ENCODE results near the gene FBXL15. TPM values are rescaled to one million over a fixed set of nuclear protein-coding genes. Genes with fewer than 3 reads are reported as not detected.

The FBXL15 gene
- polyA plus RNA-seq, 3 donors from 2014 or later, result 39.5 to 43.9 (median 39.7) TPM

- Mint-ChIP-seq H3K4me3 (peak overlapping the region; percentile 91 to 96 (median 91)), H3K4me1 (peaks cover 62 to 70% of the 10 kb centered on the region in 2 donors), H3K36me3 (peaks cover 0 to 5% (median 0%) of the 10 kb centered on the region in 3 donors), H3K9me3 (no peaks in the 10 kb centered on the region), H3K27ac (peak overlapping the region; percentile 59 to 94 (median 83)), H3K27me3 (ENCODE audit: low read depth in 3 of 3) (peaks cover 5 to 15% (median 14%) of the 10 kb centered on the region in 3 donors)
- no peak for DNase-seq
Observed at GRCh38 chr10:102433619-102434046, 13.0 kb downstream of the FBXL15 start.

DNA sequence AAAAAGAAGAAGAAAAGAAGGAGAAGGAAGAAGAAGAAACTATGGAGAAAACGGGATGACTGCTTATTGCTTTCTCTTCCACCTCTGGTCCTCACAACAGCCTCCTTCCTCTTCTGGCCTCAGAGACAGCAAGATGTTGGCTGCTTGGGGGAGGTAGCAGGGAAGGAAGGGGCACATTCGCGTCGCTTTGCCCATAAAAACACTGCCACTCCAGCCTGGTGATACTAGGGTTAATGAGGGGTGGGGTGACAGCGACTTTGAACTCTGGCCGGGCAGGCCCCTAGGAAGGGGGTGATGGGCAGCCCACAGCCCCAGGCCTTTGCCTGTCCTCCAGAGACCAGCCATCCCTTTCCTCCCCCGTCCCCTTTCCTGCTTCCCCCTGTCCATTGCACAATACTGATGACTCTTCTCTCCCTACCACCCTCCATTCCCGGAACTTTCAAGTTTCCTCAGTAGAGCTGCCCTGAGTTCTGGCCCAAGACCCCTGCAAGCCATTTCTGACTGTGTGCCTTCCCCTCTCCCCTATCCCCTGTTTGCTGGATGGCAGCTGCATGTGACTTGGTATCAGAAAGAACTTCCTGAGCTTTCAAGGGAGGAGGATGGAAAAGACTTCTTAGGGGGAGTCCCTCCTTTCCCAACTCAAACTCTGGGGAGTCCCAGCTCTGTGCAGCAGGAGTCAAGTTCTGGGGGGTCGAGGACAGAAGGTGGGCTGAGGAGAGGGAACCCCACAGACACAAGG is 13.9 kb downstream of the FBXL15 start:
- Mint-ChIP-seq H3K27me3 (ENCODE audit: low read depth in 3 of 3) (peaks cover 5 to 15% (median 14%) of the 10 kb centered on the region in 3 donors), H3K4me1 (peaks cover 62 to 70% of the 10 kb centered on the region in 2 donors), H3K9me3 (no peaks in the 10 kb centered on the region), H3K27ac (peak overlapping the region; percentile 88 to 94 (median 90)), H3K4me3 (peak overlapping the region; percentile 74 to 93 (median 91)), H3K36me3 (peaks cover 0 to 5% (median 0%) of the 10 kb centered on the region in 3 donors)
- DNase-seq, result no peak

- H3K27me3 Mint-ChIP-seq (ENCODE audit: low read depth in 3 of 3), result peaks cover 5 to 15% (median 14%) of the 10 kb centered on the region in 3 donors
- peak overlapping the region; percentile 74 to 93 (median 91) for H3K4me3 Mint-ChIP-seq
- peaks cover 0 to 5% (median 0%) of the 10 kb centered on the region in 3 donors for H3K36me3 Mint-ChIP-seq
- DNase-seq, result no peak
- peak overlapping the region; percentile 88 to 94 (median 90) for H3K27ac Mint-ChIP-seq
- peaks cover 62 to 70% of the 10 kb centered on the region in 2 donors for H3K4me1 Mint-ChIP-seq
- no peaks in the 10 kb centered on the region for H3K9me3 Mint-ChIP-seq
Observed at GRCh38 chr10:102435133-102435497, 14.5 kb downstream of the FBXL15 start.

DNA sequence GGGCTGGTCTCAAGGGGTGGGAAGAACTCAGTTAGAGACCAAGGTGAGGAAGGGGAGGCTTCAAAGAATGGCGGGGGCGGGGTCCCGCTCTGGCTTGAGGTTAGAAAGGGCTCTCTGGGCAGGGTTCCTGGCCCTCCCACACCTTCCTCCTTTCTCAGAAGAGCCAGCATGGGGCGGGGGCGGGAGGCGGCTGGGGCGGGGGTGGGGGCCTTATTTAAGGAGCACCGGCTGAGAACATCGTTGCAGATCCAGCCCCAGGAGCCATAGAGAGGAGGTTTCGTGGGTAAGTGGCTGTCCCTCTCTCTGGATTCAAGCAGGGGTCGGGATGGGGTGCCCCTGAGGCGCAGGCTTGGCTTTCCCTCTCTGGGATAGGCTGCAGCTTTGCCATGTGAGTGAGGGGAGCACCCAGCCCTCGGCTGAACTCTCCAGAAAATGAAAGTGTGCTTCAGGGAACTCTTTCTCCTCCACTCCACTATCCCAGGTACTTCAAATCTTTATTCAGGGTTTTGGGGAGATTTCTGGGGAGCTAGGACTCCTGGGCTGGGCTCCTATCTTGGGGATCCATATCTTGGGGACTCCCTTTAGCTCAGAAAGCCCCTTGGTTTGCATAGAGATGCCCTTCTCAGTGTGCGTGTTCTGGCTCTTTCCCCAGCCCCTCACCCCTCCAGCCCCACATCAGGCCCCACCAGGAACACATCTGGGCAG is 15.0 kb downstream of the FBXL15 start:
- H3K9me3 Mint-ChIP-seq, result no peaks in the 10 kb centered on the region
- peaks cover 5 to 15% (median 14%) of the 10 kb centered on the region in 3 donors for H3K27me3 Mint-ChIP-seq (ENCODE audit: low read depth in 3 of 3)
- DNase-seq, result peak in 2 of 3 donors; percentile 16 to 20
- H3K4me3 Mint-ChIP-seq, result peak overlapping the region; percentile 74 to 93 (median 91)
- peaks cover 0 to 5% (median 0%) of the 10 kb centered on the region in 3 donors for H3K36me3 Mint-ChIP-seq
- peak overlapping the region; percentile 88 to 94 (median 90) for H3K27ac Mint-ChIP-seq
- peaks cover 62 to 70% of the 10 kb centered on the region in 2 donors for H3K4me1 Mint-ChIP-seq

- peak overlapping the region; percentile 74 to 93 (median 91) for H3K4me3 Mint-ChIP-seq
- H3K9me3 Mint-ChIP-seq, result no peaks in the 10 kb centered on the region
- H3K27me3 Mint-ChIP-seq (ENCODE audit: low read depth in 3 of 3), result peaks cover 5 to 15% (median 14%) of the 10 kb centered on the region in 3 donors
- peak overlapping the region; percentile 68 to 94 (median 90) for H3K27ac Mint-ChIP-seq
- peaks cover 0 to 5% (median 0%) of the 10 kb centered on the region in 3 donors for H3K36me3 Mint-ChIP-seq
- peaks cover 62 to 70% of the 10 kb centered on the region in 2 donors for H3K4me1 Mint-ChIP-seq
- DNase-seq, result no peak
Observed at GRCh38 chr10:102436312-102436711, 15.7 kb downstream of the FBXL15 start.

- H3K4me3 Mint-ChIP-seq, result peak overlapping the region; percentile 57 to 93 (median 74)
- H3K9me3 Mint-ChIP-seq, result no peaks in the 10 kb centered on the region
- no peak for DNase-seq
- H3K36me3 Mint-ChIP-seq, result peaks cover 0 to 5% (median 0%) of the 10 kb centered on the region in 3 donors
- H3K27me3 Mint-ChIP-seq (ENCODE audit: low read depth in 3 of 3), result peaks cover 5 to 13% (median 10%) of the 10 kb centered on the region in 3 donors
- H3K4me1 Mint-ChIP-seq, result peaks cover 52 to 58% of the 10 kb centered on the region in 2 donors
- peak overlapping the region in 5 of 6 donors; percentile 6 to 85 (median 84) for H3K27ac Mint-ChIP-seq
Observed at GRCh38 chr10:102437515-102437914, 16.9 kb downstream of the FBXL15 start.

GRCh38 chr10:102438374-102438773 is 17.7 kb downstream of the FBXL15 start:
- peak overlapping the region in 2 of 6 donors; percentile 40 to 60 for H3K27ac Mint-ChIP-seq
- H3K9me3 Mint-ChIP-seq, result no peaks in the 10 kb centered on the region
- H3K36me3 Mint-ChIP-seq, result peaks cover 0 to 5% (median 0%) of the 10 kb centered on the region in 3 donors
- peaks cover 1 to 8% (median 1%) of the 10 kb centered on the region in 3 donors for H3K27me3 Mint-ChIP-seq (ENCODE audit: low read depth in 3 of 3)
- peaks cover 43 to 49% of the 10 kb centered on the region in 2 donors for H3K4me1 Mint-ChIP-seq
- H3K4me3 Mint-ChIP-seq, result peak overlapping the region in 1 of 5 donors; percentile 15
- no peak for DNase-seq

DNA sequence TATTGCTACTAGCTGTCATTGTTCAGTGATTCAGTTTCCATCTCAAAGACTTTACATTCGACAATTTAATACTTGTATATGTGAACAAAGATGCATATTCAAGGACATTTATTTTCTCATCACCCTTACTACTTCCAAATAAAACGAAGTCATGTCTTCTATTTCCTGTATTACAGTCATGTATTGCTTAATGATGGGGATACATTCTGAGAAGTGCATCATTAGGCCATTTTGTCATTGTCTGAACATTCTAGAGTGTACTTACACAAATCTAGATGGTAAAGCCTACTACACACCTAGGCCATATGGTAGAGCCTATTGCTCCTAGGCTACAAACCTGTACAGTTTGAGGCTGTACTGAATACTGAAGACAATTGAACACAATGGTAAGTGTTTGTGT is 24.2 kb downstream of the FBXL15 start:
- H3K9me3 Mint-ChIP-seq, result no peaks in the 10 kb centered on the region

DNA sequence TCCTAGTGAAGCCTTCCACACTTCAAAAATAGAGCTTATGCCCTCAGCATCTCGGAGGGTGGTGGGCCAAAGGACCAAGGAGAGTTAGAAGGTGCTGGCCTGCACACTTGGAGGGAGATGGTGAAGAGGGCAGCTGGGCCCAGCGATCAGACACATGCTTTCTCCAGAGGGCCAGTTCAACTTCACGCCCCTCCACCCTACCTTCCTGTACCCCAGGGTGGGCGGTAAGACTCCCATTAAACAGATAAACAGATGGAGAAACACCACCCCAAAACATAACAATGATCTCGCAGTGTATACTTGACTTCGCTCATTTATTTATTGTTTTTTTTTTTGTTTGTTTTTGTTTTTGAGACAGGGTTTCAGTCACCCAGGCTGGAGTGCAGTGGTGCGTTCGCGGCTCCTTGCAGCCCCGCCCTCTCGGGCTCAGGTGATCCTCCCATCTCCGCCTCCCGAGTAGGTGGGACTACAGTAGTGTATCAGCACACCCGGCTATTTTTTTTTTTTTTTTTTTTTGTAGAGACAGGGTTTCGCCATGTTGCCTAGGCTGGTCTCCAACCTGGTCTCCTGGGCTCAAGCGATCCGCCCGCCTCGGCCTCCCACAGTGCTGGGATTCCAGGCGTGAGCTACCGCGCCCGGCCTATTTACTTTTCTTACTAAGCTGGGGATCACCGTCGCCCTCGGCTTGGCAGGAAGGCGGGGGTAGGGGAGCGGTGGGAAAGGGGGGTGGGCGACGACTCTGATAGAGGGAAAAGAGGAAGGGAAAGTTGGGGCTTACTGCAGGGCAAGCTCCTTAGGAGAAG is 28.9 kb downstream of the FBXL15 start:
- H3K36me3 Mint-ChIP-seq, result no peaks in the 10 kb centered on the region

More for the DNA sequence above, 24.2 kb downstream of the FBXL15 start:
- H3K4me3 Mint-ChIP-seq, result no peak overlapping the region
- H3K27me3 Mint-ChIP-seq (ENCODE audit: low read depth in 3 of 3), result peaks cover 0 to 4% (median 1%) of the 10 kb centered on the region in 3 donors
- H3K27ac Mint-ChIP-seq, result no peak overlapping the region
- no peak for DNase-seq
- H3K4me1 Mint-ChIP-seq, result peaks cover 8 to 10% of the 10 kb centered on the region in 2 donors
- H3K36me3 Mint-ChIP-seq, result no peaks in the 10 kb centered on the region

GRCh38 chr10:102450124-102450373 is 29.4 kb downstream of the FBXL15 start:
- peak overlapping the region; percentile 95 to 97 (median 96) for H3K4me3 Mint-ChIP-seq
- H3K4me1 Mint-ChIP-seq, result peaks cover 21 to 26% of the 10 kb centered on the region in 2 donors
- peaks cover 0 to 7% (median 3%) of the 10 kb centered on the region in 3 donors for H3K27me3 Mint-ChIP-seq (ENCODE audit: low read depth in 3 of 3)
- no peaks in the 10 kb centered on the region for H3K36me3 Mint-ChIP-seq
- H3K27ac Mint-ChIP-seq, result peak overlapping the region; percentile 89 to 96 (median 96)
- no peak for DNase-seq
- H3K9me3 Mint-ChIP-seq, result no peaks in the 10 kb centered on the region

More for the DNA sequence above, 28.9 kb downstream of the FBXL15 start:
- Mint-ChIP-seq H3K27me3 (ENCODE audit: low read depth in 3 of 3) (peaks cover 0 to 7% (median 3%) of the 10 kb centered on the region in 3 donors), H3K4me3 (peak overlapping the region; percentile 95 to 97 (median 96)), H3K27ac (peak overlapping the region; percentile 89 to 96 (median 96)), H3K9me3 (no peaks in the 10 kb centered on the region), H3K4me1 (peaks cover 21 to 26% of the 10 kb centered on the region in 2 donors)
- peak; percentile 78 to 85 (median 82) for DNase-seq

GRCh38 chr10:102450374-102451104 is 29.9 kb downstream of the FBXL15 start:
- Mint-ChIP-seq H3K27ac (peak overlapping the region; percentile 89 to 96 (median 96)), H3K4me3 (peak overlapping the region; percentile 95 to 97 (median 96)), H3K9me3 (no peaks in the 10 kb centered on the region), H3K4me1 (peaks cover 21 to 26% of the 10 kb centered on the region in 2 donors), H3K27me3 (ENCODE audit: low read depth in 3 of 3) (peaks cover 0 to 7% (median 3%) of the 10 kb centered on the region in 3 donors), H3K36me3 (no peaks in the 10 kb centered on the region)
- DNase-seq, result peak; percentile 92 to 95 (median 94)

- H3K36me3 Mint-ChIP-seq, result no peaks in the 10 kb centered on the region
- H3K27me3 Mint-ChIP-seq (ENCODE audit: low read depth in 3 of 3), result peaks cover 0 to 7% (median 3%) of the 10 kb centered on the region in 3 donors
- H3K4me3 Mint-ChIP-seq, result peak within 1 kb of the TSS; percentile 80 to 97 (median 82)
- no peaks in the 10 kb centered on the region for H3K9me3 Mint-ChIP-seq
- no peak for DNase-seq
- peaks cover 21 to 26% of the 10 kb centered on the region in 2 donors for H3K4me1 Mint-ChIP-seq
- H3K27ac Mint-ChIP-seq, result peak within 1 kb of the TSS; percentile 71 to 89 (median 81)
Observed at GRCh38 chr10:102451105-102451969, 30.7 kb downstream of the FBXL15 start, which contains the start of gene C10orf95. Gene C10orf95, minus strand, starts transcription at chr10:102451543. Its CDS starts 450 bp downstream, at chr10:102451093.

Data from immature natural killer cell (primary cell).